Memory B cell (primary cell): Measurements from ENCODE around the gene BCAP29.

Experiments used
- ATAC-seq: fragments of 150-1000 bp; cut with Tn5 transposase; 2 replicates; pipeline ENCODE4 v1.10.0; 2021; ENCODE audit warnings: low read depth, mild to moderate bottlenecking, moderate library complexity
- DNase-seq, 2 donors: peaks; one replicate each; pipeline ENCODE4 v3.0.0; 2022; ENCODE audit warnings: low spot score in 2 of 2
- H3K27ac Mint-ChIP-seq: one replicate; pipeline ENCODE4 v1.8.0; 2022; ENCODE audit warnings: mild to moderate bottlenecking, moderate library complexity, mixed read lengths
- H3K27me3 Mint-ChIP-seq: one replicate; pipeline ENCODE4 v1.8.0; 2022; ENCODE audit warnings: mixed read lengths
- H3K36me3 Mint-ChIP-seq: one replicate; pipeline ENCODE4 v1.8.0; 2022; ENCODE audit warnings: mild to moderate bottlenecking, mixed read lengths
- H3K4me1 Mint-ChIP-seq: one replicate; pipeline ENCODE4 v1.8.0; 2022; ENCODE audit warnings: mixed read lengths
- H3K4me3 Mint-ChIP-seq: one replicate; pipeline ENCODE4 v1.8.0; 2022; ENCODE audit warnings: mild to moderate bottlenecking, moderate library complexity, mixed read lengths
- H3K9me3 Mint-ChIP-seq: one replicate; pipeline ENCODE4 v1.8.0; 2022; ENCODE audit warnings: mixed read lengths

The BCAP29 gene

DNA sequence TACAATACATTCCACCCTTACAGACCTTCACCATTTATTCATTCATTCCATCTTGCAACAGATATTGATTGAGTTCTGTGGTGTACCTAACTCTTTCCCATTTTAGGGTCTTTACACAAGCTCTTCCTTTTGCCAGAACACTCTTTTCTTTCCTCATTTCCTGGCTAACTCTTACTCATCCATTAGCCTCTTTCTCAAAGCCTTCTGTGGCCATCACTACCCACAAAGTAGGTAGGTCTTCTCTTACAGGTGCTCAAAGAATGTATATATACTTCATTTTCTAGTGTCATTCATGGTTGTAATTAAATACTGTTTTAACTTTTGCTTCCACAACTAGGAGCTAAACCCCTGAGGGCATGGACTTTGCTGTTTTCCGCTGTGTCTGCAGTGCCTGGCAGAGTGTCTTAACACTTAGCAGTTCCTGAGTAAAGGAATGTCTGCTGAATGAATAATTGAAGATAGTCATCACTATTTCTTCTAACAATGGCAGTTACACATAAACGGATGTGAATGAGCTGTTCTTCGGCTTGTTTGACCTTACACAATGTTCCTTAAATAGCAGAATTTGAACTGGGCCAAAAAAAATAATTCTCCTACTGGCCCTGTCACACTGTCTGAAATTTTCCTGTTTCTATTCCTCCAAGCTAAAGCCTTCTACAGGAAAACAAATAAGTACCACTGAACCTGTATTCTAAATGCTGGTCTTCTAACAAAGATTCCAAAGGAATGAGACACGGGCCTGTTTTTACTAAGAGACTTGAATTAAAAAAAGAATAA lies 15.1 kb downstream of the BCAP29 start:
- no peak for ATAC-seq
- DNase-seq = no peak
- Mint-ChIP-seq H3K4me3 (no peak overlapping the region), H3K27ac (no peak overlapping the region), H3K9me3 (no peaks in the 10 kb centered on the region), H3K4me1 (peaks cover 3% of the 10 kb centered on the region), H3K36me3 (peaks cover 9% of the 10 kb centered on the region), H3K27me3 (no peaks in the 10 kb centered on the region)

DNA sequence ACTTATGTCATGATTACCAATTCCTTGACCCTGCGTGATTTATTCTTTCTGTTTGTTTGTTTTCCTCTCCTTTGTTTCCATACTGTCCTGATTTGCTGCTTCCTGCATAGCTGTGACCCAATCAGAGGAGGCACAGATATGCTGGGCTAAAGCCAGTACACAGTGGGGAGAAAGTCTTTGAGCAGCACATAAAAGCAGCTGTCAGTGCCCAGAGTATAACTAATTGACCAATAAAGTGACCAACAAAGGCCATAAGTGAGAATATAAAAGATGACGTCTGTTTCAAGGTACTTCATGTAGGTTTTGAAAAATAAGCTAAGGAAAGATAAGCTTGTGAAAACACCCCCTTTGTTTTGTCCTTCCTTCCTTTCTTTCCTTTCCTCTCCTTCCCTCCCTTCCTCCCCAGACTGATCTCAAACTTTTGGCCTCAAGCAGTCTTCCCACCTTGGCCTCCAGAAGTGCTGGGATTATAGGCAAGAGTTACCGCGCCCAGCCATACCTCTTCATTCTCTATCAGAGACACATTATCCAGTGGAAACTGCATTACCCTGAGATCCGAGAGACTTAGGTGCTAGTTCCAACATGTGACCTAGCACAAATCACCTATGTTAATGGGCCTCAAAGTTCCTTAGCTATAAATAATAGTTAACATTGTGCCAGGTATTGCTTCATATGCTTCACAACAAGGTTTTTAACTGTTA lies 17.0 kb downstream of the BCAP29 start:
- Mint-ChIP-seq H3K4me1 (no peaks in the 10 kb centered on the region), H3K36me3 (peaks cover 6% of the 10 kb centered on the region), H3K9me3 (no peaks in the 10 kb centered on the region), H3K27me3 (no peaks in the 10 kb centered on the region), H3K27ac (no peak overlapping the region), H3K4me3 (no peak overlapping the region)
- DNase-seq (no peak), ATAC-seq (no peak)

DNA sequence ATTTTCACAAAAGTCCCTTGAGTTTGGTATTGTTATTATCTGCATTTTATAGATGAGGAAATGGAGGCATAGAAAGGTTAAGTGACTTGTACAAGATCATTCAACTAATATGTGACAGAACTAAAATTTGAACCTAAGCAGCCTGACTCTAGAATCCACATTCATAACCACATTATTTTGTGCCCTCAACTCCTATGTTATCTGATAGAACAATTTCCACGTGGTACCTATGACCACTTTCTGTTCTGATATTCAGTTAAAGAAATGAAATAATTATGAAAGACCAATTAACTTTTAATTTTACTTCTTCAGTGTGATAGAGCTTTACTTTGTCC lies 17.5 kb downstream of the BCAP29 start:
- Mint-ChIP-seq H3K9me3 (no peaks in the 10 kb centered on the region), H3K27me3 (no peaks in the 10 kb centered on the region), H3K27ac (no peak overlapping the region), H3K4me3 (no peak overlapping the region), H3K36me3 (peaks cover 6% of the 10 kb centered on the region), H3K4me1 (no peaks in the 10 kb centered on the region)
- DNase-seq (no peak), ATAC-seq (no peak)

DNA sequence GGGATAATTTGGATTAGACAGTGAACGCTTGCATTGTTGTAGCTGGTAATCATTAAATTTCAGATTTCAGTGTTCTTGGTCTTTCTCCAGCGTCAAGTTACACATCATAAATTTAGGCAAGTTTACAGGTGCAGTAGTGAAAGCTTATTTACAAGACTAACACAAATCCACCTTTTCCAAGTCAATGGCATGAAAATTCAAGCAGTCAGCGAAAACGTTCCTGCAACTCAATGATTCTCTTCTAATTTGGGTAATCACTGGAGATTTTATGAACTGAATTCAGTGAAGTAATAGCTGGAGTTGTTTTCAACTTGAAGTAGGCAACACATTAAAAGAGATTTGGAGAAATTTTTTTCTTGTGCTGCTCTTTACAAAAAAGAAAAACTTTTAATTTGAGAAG lies 17.9 kb downstream of the BCAP29 start:
- Mint-ChIP-seq H3K36me3 (peaks cover 6% of the 10 kb centered on the region), H3K4me1 (no peaks in the 10 kb centered on the region), H3K4me3 (no peak overlapping the region), H3K27me3 (no peaks in the 10 kb centered on the region), H3K27ac (no peak overlapping the region), H3K9me3 (no peaks in the 10 kb centered on the region)
- ATAC-seq (no peak), DNase-seq (no peak)

GRCh38 chr7:107599262-107599661 lies 19.2 kb downstream of the BCAP29 start:
- Mint-ChIP-seq H3K27me3 (no peaks in the 10 kb centered on the region), H3K9me3 (no peaks in the 10 kb centered on the region), H3K4me3 (no peak overlapping the region), H3K27ac (no peak overlapping the region), H3K36me3 (peaks cover 7% of the 10 kb centered on the region), H3K4me1 (no peaks in the 10 kb centered on the region)
- no peak for ATAC-seq
- DNase-seq = no peak

DNA sequence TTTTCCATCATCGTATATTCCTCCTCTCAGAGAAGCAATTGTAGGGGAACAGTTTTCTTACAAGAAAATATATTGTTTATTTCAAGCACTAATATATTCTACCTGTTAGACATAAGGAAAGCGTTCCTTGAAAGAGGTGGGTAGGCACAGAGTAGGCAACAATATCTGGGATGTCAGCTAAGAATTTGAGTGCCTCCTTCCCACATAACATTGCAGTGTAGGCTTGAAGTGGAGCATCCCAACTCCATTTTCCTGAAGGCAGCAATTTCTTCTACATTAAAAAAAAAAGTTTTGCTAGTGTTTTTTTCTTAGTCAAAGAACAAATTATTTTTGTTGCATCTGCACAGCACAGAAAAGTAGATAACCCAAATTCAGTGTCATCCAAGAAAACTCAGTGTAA lies 20.8 kb downstream of the BCAP29 start:
- ATAC-seq = no peak
- Mint-ChIP-seq H3K27me3 (no peaks in the 10 kb centered on the region), H3K9me3 (no peaks in the 10 kb centered on the region), H3K4me3 (no peak overlapping the region), H3K36me3 (peaks cover 3% of the 10 kb centered on the region), H3K4me1 (peaks cover 3% of the 10 kb centered on the region), H3K27ac (no peak overlapping the region)
- no peak for DNase-seq

DNA sequence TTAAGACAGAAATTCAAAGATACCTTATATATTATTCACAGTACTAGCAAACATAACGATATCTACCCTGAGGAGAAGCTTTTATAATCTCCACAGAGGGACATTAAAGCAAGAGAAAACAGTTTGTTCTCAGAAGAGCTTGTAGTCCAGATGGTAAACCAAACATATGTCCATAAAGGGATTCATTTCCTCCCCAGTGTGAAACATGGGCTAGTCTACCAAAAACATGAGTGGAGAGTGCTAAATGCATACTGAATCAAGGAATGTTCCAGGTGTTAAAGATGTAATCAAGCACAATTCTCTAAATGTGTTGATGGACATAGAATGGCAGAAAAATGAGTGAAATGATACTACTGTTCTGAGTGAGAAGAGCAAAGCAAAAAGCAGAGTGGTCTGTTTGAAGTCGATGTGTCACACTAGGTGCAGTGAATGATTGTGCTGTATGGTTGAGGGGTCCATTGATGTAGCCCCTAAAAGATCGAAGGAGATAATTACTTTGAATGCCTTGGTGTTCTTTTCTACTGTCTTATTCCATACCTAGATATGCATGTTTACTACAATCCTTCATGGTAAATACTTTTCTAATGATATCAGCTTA lies 25.3 kb downstream of the BCAP29 start:
- Mint-ChIP-seq H3K36me3 (peaks cover 9% of the 10 kb centered on the region), H3K4me1 (peaks cover 5% of the 10 kb centered on the region), H3K27ac (no peak overlapping the region), H3K4me3 (no peak overlapping the region), H3K9me3 (no peaks in the 10 kb centered on the region), H3K27me3 (no peaks in the 10 kb centered on the region)
- no peak for DNase-seq
- no peak for ATAC-seq

DNA sequence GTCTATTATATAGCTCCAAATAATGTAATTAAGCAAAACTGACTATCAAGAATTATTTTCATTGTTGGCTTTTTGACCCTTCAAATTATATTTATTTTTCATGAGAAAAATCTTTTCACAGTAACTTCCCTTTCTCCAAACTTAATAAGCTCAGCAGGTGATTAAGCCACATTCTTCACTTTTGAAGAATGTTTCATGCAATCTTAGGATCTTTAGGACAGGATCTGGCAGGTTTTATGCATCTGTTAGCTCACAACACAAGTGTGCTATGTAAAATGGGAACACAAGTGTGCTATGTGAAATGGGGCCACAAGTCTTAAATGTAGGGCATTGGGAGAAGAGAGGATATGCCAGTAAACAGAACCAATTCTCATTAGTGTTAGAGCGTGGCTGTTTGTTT lies 26.3 kb downstream of the BCAP29 start:
- Mint-ChIP-seq H3K27me3 (no peaks in the 10 kb centered on the region), H3K27ac (no peak overlapping the region)

DNA sequence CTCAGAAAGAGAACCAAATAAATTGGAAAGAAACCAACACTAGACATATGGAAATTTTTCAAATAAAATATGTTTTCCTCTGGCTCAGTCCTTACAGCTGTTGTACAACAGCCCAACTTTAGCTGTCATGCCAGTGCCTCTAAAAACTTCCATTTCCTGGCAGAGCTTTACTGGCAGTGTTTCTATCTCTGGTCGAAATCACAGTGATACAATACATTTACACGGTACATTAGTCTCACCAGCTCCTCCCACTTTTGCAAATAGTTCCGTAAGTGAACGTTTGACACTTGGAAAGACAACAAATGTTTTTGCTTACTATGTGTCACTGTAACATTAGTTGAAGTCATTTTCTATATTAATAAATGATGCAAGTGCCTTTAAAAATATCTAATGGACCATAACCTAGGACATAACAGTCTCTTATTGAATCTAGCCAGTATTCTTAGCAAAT lies 29.8 kb downstream of the BCAP29 start:
- H3K9me3 Mint-ChIP-seq = no peaks in the 10 kb centered on the region
- ATAC-seq (no peak), DNase-seq (no peak)
- no peaks in the 10 kb centered on the region for H3K27me3 Mint-ChIP-seq
- H3K27ac Mint-ChIP-seq = no peak overlapping the region
- no peak overlapping the region for H3K4me3 Mint-ChIP-seq
- peaks cover 5% of the 10 kb centered on the region for H3K4me1 Mint-ChIP-seq
- H3K36me3 Mint-ChIP-seq = peaks cover 12% of the 10 kb centered on the region

More for the DNA sequence above, 26.3 kb downstream of the BCAP29 start:
- DNase-seq (no peak), ATAC-seq (no peak)
- Mint-ChIP-seq H3K9me3 (no peaks in the 10 kb centered on the region), H3K36me3 (peaks cover 9% of the 10 kb centered on the region), H3K4me1 (peaks cover 5% of the 10 kb centered on the region), H3K4me3 (no peak overlapping the region)

DNA sequence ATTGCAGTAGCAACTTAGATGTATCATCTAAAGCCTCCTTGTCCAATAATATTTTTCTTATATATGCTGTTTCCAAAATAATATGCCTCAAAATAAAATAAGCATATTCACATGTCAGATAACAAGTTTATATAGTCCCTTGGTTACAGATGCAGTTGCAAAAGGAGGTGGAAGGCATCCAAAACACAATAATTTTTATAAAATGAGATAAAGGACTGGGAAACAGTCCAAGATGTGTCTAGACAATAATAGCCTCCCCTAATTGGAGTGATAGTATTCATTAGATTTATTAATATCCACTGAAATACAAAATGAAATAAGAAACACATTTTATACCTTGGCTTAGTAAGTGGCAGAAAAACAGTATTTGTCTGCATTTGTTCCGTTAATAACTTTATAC lies 30.3 kb downstream of the BCAP29 start:
- no peak for DNase-seq

GRCh38 chr7:107613439-107613838 lies 33.4 kb downstream of the BCAP29 start:
- Mint-ChIP-seq H3K27ac (no peak overlapping the region), H3K27me3 (no peaks in the 10 kb centered on the region), H3K4me3 (no peak overlapping the region), H3K9me3 (no peaks in the 10 kb centered on the region), H3K36me3 (peaks cover 18% of the 10 kb centered on the region), H3K4me1 (no peaks in the 10 kb centered on the region)
- ATAC-seq = no peak
- no peak for DNase-seq

More for the DNA sequence above, 30.3 kb downstream of the BCAP29 start:
- ATAC-seq = no peak
- Mint-ChIP-seq H3K9me3 (no peaks in the 10 kb centered on the region), H3K27ac (no peak overlapping the region), H3K27me3 (no peaks in the 10 kb centered on the region), H3K4me1 (peaks cover 4% of the 10 kb centered on the region), H3K4me3 (no peak overlapping the region), H3K36me3 (peaks cover 12% of the 10 kb centered on the region)

GRCh38 chr7:107613948-107614347 lies 33.9 kb downstream of the BCAP29 start:
- Mint-ChIP-seq H3K4me1 (no peaks in the 10 kb centered on the region), H3K36me3 (peaks cover 15% of the 10 kb centered on the region), H3K27me3 (no peaks in the 10 kb centered on the region), H3K27ac (no peak overlapping the region), H3K4me3 (no peak overlapping the region), H3K9me3 (no peaks in the 10 kb centered on the region)
- DNase-seq = no peak
- ATAC-seq = no peak

- Mint-ChIP-seq H3K36me3 (peaks cover 13% of the 10 kb centered on the region), H3K27me3 (no peaks in the 10 kb centered on the region), H3K4me1 (no peaks in the 10 kb centered on the region), H3K4me3 (no peak overlapping the region), H3K9me3 (no peaks in the 10 kb centered on the region), H3K27ac (no peak overlapping the region)
- ATAC-seq (no peak), DNase-seq (no peak)
Observed at GRCh38 chr7:107614425-107614824, 34.4 kb downstream of the BCAP29 start.

DNA sequence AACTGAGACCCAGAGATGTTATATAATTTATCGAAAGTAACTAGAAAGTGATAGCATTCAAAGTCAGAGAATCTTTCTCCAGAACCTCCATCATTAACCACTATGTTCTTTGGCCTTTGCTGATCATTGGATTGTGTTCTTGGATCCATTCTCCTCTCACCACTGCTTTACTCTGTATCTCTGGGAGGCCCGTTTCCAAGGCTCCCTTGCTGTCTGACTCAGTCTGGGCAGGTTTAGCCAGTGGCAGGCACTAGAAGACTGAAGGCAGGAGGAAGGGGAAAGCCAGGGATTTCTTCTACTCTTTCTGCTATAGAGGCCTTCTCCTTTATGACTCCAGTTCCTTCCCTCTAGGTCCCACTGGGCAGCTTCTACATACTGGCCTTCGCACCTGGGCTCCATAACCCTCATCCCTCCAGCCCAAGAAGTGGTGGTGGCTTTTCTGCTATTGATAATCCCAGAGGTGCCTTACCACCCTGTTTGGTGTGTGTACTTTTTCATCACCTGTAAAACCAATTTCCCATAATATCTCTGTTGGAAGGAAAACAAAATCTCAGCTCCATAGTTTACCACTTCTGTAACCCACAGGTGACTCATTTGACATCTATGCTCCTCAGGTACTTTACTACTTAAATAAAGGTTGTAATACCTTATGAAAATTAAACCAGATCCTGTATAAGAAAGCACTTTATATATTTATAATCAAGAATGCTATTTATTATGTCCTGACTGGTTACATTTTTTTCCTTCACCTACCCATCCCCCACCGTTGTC lies 36.0 kb downstream of the BCAP29 start:
- Mint-ChIP-seq H3K9me3 (no peaks in the 10 kb centered on the region), H3K4me1 (no peaks in the 10 kb centered on the region), H3K27me3 (no peaks in the 10 kb centered on the region), H3K4me3 (no peak overlapping the region), H3K27ac (no peak overlapping the region), H3K36me3 (peaks cover 15% of the 10 kb centered on the region)
- DNase-seq = no peak
- no peak for ATAC-seq
